ENCODE measurements around the gene USH2A.

USH2A gene

GRCh38 chr1:215797859-215798258 lies 625.4 kb downstream of the USH2A start:
- H3K27ac ChIP-seq: no peak overlapping the region
- CTCF ChIA-PET: no interaction called here
- POLR2A ChIA-PET (ENCODE audit: low non-redundant PET): no interaction called here
- no peak for DNase-seq (ENCODE audit: low spot score)
- TF ChIP-seq CTCF (conservative IDR thresholded peaks at IDR 0.05; ENCODE audit: low read depth): no peak

GRCh38 chr1:215794156-215794555 lies 629.1 kb downstream of the USH2A start:
- no peak for DNase-seq (ENCODE audit: low spot score)
- no peak overlapping the region for H3K27ac ChIP-seq
- CTCF ChIA-PET: no interaction called here
- TF ChIP-seq CTCF (conservative IDR thresholded peaks at IDR 0.05; ENCODE audit: low read depth): no peak
- POLR2A ChIA-PET (ENCODE audit: low non-redundant PET): no interaction called here

GRCh38 chr1:215793180-215793579 lies 630.1 kb downstream of the USH2A start:
- H3K27ac ChIP-seq: no peak overlapping the region
- DNase-seq (ENCODE audit: low spot score): peak; percentile 20
- ChIA-PET POLR2A (ENCODE audit: low non-redundant PET) (no interaction called here), CTCF (no interaction called here)
- TF ChIP-seq CTCF (conservative IDR thresholded peaks at IDR 0.05; ENCODE audit: low read depth): peak; percentile 31; the same call in 1 of the 2 replicates

- no peak for TF ChIP-seq CTCF (conservative IDR thresholded peaks at IDR 0.05; ENCODE audit: low read depth)
- no peak overlapping the region for H3K27ac ChIP-seq
- no peak for DNase-seq (ENCODE audit: low spot score)
- ChIA-PET POLR2A (ENCODE audit: low non-redundant PET) (no interaction called here), CTCF (interaction anchor here (0.7 kb wide), 1 partner anchor 91 kb away, joined by 3 read pairs; no protein-coding TSS in a partner anchor)
Measured at GRCh38 chr1:215792446-215792845, 630.8 kb downstream of the USH2A start.

- DNase-seq (ENCODE audit: low spot score): no peak
- ChIA-PET POLR2A (ENCODE audit: low non-redundant PET) (no interaction called here), CTCF (no interaction called here)
- no peak overlapping the region for H3K27ac ChIP-seq
- TF ChIP-seq CTCF (conservative IDR thresholded peaks at IDR 0.05; ENCODE audit: low read depth): no peak
Measured at GRCh38 chr1:215789981-215790380, 633.3 kb downstream of the USH2A start.

- ChIA-PET POLR2A (ENCODE audit: low non-redundant PET) (no interaction called here), CTCF (no interaction called here)
Measured at GRCh38 chr1:215786997-215787396, 636.3 kb downstream of the USH2A start.

More at GRCh38 chr1:215786997-215787396, 636.3 kb downstream of the USH2A start:
- DNase-seq (ENCODE audit: low spot score): no peak
- H3K27ac ChIP-seq: no peak overlapping the region
- no peak for TF ChIP-seq CTCF (conservative IDR thresholded peaks at IDR 0.05; ENCODE audit: low read depth)

Measured in RWPE1 (cell line).